Measurements from ENCODE around the gene PFKL.

PFKL gene

DNA sequence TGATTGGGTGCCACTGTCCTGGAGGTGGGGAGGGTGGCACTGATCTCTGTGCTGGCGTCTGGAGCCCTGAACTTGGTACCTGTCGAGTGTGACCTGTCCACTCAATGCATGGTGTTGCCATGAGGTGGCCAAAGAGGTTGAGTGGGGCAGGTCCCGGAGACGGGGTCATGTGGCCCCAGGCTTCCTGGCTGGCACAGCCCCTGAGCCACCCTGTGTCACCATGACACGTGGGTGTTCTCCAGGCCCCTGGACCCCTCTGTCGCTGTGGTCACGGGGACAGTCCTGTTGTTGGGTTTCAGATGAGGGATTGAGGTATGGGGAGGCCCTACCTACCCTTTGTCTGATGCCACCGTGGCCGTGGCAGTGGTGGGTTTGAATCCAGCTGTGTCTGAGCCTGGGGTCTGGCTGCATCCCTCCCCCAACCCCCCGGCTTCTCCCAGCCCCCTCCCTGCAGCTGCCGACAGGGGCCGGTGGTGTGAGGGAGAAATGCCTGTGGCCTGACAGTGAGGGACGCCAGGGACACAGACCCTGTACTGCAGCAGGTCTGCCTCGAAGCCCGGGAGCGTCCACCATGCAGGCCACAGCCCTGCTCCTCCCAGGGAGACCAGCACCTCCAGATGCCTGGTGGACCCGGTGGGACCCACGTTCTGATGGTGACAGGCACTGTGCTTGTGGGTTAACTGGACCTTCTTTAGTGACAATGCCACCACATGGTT is 65.6 kb downstream of the PFKL start:
- DNase-seq: no peak

- DNase-seq: no peak
Measured at GRCh38 chr21:44365967-44366585, 66.2 kb downstream of the PFKL start.

- no peak for DNase-seq
Measured at GRCh38 chr21:44366586-44367211, 66.8 kb downstream of the PFKL start.

DNA sequence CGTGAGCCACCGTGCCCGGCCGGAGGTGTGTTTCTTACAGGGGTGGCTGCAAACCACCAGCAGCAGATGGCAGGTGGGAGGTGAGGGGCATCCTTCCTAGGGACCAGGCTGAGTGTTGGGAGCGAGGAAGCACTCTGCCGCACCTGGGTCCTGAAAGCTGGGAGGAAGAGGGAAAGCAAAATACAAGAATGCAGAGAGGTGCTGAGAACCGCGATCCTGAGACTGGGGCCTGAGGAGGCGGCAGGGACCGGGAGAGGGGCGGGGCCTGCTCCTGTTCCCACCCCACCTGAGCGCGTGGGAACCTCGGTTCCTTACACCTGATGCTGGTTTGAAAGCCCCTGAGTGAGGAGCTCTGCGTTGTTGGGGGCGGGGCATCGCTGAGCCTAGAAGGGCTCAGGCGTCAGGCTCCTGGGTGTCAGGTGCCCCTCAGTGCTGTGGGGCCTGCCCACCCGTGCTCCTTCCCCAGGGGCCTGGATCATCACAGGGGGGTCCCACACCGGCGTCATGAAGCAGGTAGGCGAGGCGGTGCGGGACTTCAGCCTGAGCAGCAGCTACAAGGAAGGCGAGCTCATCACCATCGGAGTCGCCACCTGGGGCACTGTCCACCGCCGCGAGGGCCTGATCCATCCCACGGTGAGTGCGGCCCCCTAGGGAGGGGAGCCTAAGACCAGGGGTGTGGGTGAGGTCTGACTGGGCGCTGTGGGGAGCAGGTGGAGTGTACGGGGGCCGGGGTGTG is 69.0 kb downstream of the PFKL start:
- DNase-seq: no peak

DNA sequence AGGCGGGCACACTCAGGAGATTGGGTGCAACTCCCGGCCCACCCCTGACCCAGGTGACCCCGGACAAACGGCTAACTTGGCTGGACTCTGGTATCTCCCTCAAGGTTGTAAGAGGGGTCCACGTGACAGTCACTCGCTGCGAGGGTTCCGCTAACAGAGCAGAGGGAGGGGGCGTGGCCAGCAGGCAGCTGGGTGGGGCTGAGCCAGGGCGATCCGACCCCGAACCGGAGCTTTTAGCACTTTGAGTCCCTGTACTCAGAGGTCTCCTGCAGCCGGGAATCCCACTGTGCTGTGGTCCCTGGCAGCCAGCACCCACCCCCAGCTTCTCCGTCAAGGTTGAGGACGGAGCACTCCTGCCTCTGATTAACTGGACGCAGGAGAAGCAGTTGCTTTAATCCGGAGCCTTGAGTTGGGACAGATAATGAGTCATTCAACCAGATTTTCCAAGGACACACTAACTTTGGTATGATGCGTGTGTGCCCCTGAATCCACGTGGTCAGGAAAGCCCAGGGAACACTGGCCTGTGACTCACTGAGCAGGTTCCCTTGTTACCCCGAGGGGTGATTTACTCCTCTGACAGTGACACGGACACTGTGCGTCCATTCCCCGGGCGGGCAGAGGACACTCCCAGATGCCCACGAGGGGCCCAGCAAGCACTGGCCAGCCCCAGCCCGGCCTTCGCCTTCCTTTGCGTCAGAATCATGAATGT is 70.3 kb downstream of the PFKL start:
- DNase-seq: no peak

DNA sequence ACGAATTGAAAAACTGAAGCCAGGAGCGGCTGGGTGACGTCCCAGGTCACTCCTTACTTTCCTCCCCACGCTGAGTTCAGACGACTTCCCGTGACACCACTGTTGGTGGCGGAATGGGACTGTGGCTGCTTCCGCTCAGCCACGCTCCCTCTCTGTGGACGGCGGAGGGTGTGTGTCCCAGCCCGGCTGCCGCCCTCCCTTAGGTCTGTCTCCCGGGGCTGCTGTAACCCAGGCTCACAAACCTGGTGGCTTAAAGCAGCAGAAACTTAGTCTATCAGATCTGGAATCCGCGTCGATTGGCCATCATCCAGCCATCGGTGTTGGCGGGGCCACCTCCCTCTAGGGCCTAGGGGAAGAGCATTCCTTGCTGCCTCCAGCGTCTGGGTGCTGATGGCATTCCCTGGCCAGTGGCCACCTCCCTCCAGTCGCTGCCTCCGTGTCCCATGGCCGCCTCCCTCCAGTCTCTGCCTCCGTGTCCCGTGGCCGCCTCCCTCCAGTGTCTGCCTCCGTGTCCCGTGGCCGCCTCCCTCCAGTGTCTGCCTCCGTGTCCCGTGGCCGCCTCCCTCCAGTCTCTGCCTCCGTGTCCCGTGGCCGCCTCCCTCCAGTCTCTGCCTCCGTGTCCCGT is 71.0 kb downstream of the PFKL start:
- no peak for DNase-seq

- DNase-seq: no peak
Measured at GRCh38 chr21:44371596-44371995, 71.7 kb downstream of the PFKL start.

- no peak for DNase-seq
Measured at GRCh38 chr21:44372616-44373015, 72.8 kb downstream of the PFKL start.

- no peak for DNase-seq
Measured at GRCh38 chr21:44374601-44375280, 74.9 kb downstream of the PFKL start.

GRCh38 chr21:44375281-44375651 is 75.4 kb downstream of the PFKL start:
- DNase-seq: no peak

GRCh38 chr21:44375761-44376241 is 75.9 kb downstream of the PFKL start:
- DNase-seq: no peak

DNA sequence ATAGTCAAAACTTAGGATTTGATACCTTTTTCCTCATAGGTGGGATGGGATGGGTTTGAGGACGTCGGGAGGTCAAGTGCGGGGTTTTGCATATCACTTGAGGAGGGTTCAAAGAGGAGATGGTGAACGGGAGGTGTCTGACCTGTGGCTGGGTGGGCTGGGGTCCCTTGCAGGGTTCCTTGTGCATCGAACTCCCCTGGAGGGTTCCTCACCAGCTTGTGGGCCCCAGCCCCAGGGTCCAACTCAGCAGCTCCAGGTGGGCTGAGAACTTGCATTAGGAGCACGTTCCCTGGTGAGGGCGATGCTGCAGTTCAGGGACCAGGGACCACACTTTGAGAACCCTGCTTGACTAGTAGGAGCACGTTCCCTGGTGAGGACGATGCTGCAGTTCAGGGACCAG is 76.8 kb downstream of the PFKL start:
- no peak for DNase-seq
